ENCODE results near the gene SMURF2.
"Not testable (repeated sequence)": the region's sequence is repeated elsewhere in the genome, so short reads cannot be mapped to it uniquely, and the experiment has no call there.

Gene SMURF2

GRCh38 chr17:64596439-64596838 lies 65.7 kb downstream of the SMURF2 start:
- no peak for DNase-seq (ENCODE audit: low spot score)

GRCh38 chr17:64591944-64592343 lies 70.2 kb downstream of the SMURF2 start:
- no peak for DNase-seq (ENCODE audit: low spot score)

GRCh38 chr17:64585146-64585545 lies 77.0 kb downstream of the SMURF2 start:
- no peak for DNase-seq (ENCODE audit: low spot score)

DNA sequence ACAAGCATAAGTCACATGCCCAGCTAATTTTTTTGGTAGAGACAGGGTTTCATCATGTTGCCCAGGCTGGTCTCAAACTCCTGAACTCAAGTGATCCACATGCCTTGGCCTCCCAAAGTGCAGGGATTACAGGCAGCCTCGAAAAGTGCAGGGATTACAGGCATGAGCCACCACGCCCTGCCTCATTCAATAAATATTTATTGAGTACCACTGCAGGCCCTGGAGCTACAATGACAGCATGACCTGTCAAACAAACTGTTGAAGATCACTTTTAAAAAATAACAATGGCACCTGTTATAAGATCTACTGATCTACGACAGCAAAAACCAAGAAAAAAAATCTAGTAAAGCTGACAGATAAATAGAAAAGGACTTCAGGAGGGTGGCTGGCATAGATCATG lies 79.1 kb downstream of the SMURF2 start:
- no peak for DNase-seq (ENCODE audit: low spot score)

- no peak for DNase-seq (ENCODE audit: low spot score)
These were observed 81.5 kb downstream of the SMURF2 start for GRCh38 chr17:64580384-64581315.

DNA sequence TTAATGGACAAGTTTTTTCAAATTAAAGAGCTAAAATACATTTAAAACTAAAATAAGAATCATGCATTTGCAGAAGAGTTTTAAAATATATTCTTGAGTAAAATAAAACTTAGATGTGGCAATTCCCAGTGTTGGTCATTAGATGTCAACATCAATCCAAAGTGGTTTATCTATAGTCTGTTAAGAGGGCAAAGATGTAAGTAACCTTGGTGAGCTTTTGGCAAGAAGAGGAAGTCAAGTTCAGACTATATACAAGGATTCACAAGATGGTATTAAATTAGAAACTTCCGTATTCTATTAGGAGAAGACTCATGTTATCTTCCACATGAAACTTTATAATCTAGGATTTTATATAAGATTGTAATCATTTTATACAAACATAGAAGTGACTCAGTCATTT lies 82.2 kb downstream of the SMURF2 start:
- no peak for DNase-seq (ENCODE audit: low spot score)

DNA sequence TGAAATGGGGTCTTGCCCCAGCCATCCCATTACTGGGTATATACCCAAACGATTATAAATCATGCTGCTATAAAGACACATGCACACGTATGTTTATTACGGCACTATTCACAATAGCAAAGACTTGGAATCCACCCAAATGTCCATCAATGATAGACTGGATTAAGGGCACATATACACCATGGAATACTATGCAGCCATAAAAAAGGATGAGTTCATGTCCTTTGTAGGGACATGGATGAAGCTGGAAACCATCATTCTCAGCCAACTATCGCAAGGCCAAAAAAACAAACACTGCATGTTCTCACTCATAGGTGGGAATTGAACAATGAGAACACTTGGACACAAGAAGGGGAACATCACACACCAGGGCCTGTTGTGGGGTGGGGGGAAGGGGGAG lies 85.1 kb downstream of the SMURF2 start:
- DNase-seq (ENCODE audit: low spot score): not testable (repeated sequence)

DNA sequence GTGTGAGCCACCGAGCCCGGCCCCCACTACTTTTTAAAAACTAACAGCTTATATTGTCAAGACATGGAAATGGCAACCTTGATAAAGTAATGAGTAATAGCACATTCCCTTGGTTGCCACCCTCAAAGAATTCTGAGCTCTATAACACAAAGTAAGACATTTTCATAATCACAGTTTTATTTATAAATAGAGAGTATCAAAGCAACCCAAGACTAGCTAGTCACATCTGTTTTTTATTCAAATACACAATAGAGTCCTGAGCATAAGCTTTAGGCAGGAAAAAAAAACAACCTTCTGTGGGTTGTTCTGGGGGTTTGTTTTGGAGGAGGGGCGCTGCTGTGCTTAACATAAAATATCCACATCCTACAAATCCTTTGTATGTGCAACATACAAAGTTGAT lies 86.7 kb downstream of the SMURF2 start:
- DNase-seq (ENCODE audit: low spot score): no peak

DNA sequence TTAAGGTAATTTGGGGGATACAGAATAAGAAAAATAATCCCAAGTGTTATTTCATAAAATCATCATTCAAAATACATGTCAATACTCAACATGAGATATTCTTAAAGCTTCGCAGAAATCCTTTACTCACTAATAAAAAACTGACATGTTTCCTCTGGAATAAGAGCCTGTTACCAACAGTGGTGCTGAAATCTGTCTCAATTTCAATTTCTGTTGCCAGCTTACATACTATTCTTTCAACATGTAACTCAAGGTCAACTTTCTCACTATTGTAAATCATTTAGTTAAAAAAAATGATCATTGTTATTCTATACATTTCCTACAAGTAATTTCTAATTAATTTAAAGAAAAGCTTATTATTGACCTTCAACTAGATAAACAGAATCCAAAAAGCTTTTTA lies 87.5 kb downstream of the SMURF2 start:
- no peak for DNase-seq (ENCODE audit: low spot score)

- DNase-seq (ENCODE audit: low spot score): no peak
These were observed 88.9 kb downstream of the SMURF2 start for GRCh38 chr17:64573214-64573613.

GRCh38 chr17:64572682-64573154 lies 89.4 kb downstream of the SMURF2 start:
- DNase-seq (ENCODE audit: low spot score): no peak

- DNase-seq (ENCODE audit: low spot score): no peak
These were observed 90.4 kb downstream of the SMURF2 start for GRCh38 chr17:64571746-64572145.

DNA sequence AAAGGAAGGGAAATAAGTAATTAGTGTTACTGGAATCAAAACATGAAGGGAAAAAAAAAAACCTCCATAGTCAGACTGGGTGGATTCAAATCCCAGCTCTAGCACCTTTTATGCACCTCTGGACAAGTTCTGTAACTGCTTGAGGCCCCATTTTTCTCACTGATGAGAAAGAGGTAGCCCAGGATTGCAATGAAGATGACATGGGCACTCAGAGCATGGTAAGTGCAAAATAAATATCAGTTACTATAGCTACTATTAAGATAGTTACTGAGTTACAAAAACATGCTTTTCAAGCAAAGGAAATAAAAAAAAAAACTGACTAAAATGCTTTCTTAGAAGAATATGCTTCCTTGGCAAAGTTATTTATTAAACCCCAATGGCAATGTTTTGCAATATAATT lies 96.5 kb downstream of the SMURF2 start:
- DNase-seq (ENCODE audit: low spot score): no peak

GRCh38 chr17:64564098-64564497 lies 98.0 kb downstream of the SMURF2 start:
- no peak for DNase-seq (ENCODE audit: low spot score)

- no peak for DNase-seq (ENCODE audit: low spot score)
These were observed 106.8 kb downstream of the SMURF2 start for GRCh38 chr17:64555281-64555680.

- no peak for DNase-seq (ENCODE audit: low spot score)
These were observed 108.0 kb downstream of the SMURF2 start for GRCh38 chr17:64554028-64554637.

GRCh38 chr17:64551461-64551860 lies 110.6 kb downstream of the SMURF2 start:
- no peak for DNase-seq (ENCODE audit: low spot score)

DNA sequence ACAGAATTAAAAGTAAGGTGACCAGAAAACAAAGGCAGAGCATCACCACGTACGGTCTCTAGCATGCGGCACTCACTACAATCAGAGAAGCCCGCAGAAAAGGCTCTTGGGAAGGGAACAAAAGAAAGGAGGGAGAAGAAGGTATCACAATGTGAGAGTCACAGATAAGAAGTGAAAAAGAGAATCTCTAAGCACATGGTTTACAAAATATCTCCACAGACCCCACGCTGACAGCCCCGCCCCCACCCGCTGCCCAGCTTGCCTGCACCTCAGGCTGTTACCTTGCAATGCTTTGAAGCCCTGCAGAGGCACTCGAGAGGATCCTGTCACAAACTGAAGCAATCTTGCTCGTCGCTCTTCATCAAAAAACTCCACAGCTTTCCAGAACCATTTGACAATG lies 114.8 kb downstream of the SMURF2 start:
- DNase-seq (ENCODE audit: low spot score): no peak

DNA sequence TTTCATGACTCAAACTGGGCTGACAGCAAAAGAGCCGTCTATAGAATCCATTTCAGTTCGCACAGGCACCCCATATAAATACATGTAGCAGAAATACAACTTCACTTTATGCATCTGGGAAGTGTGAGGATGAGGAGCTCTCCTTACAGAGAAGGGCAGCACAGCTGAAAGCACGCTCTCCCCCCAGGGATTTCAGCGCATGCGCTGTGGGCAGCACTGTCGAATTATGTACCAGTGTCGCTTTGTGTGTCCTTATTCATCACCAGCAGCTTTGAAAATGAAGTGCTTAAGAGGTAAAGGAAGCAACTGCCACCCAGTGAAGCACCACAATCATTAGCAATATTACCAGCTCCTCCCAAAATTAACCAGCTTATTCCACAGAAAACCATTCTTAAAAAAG lies 115.4 kb downstream of the SMURF2 start:
- DNase-seq (ENCODE audit: low spot score): no peak

- no peak for DNase-seq (ENCODE audit: low spot score)
These were observed 117.4 kb downstream of the SMURF2 start for GRCh38 chr17:64544742-64545141.

DNA sequence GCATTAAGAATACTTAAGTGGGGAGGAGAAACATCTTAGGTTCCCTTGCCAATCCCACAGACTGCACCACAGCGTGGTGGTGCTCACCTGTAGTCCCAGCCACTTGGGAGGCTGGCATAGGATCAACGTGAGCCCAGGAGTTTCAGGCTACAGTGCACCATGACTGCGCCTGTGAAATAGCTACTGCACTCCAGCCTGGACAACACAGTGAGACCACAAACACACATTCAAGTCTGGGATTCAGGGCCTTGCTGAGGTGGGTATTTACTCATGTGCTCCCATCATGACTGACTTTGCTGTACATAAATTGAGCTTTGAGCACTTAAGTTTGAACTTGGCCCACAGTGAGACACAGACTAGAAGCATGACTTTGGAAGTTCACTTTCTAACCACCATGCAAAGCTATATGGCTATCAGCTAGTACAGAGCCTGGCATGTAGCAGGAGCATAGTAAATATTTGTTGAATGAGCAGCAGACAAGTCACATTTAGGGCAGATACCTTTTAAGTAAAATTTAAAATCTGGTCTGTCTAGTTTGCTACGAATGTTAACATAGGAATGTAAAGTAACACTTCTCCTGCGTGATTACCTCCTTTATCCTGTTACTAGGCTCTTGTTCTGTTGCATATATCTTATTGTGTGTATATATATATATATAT lies 121.9 kb downstream of the SMURF2 start:
- no peak for DNase-seq (ENCODE audit: low spot score)

DNA sequence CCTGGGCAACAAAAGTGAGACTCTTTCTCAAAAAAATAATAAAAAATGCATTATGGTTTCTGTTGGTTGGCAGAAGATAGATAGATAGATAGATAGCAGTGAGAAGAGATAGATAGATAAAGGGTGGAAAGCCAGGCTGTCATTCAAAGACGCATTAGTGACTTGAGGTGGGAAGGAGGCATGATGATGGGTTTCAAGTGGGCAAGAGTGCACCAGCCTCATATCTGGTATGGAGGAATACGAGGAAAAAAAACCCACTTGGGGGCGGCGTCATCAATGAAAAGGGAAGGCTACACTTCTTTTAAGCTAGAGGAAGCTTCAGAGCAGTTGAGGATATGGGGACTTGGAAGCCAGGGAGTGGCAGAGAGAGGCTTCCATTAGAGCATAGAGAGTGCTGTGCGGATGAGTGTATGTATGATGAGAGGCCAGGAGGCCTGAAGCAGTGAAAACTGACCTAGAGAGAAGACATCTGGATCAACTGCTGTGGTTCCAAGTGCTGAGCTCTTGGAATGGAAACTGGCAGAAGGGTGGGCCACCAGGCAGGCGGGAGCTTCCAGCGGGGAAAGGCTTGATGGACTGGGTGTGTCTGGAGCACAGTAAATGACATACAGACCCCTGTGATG lies 123.5 kb downstream of the SMURF2 start:
- no peak for DNase-seq (ENCODE audit: low spot score)

Data from HuH-7 (cell line).